SK-N-SH treated with all-trans-retinoic acid at 6 μM for 48 hours (cell line): ENCODE data around the gene ACBD6.

Source experiments
- ATAC-seq: fragments of 200-7000 bp; cut with Tn5 transposase; 3 replicates; pipeline ENCODE4 v1.9.1; 2020; ENCODE audit warnings: mild to moderate bottlenecking, moderate library complexity
- ARNTL ChIP-seq: fragments of 450-650 bp; formaldehyde crosslinking; IDR thresholded peaks from 2 replicates; pipeline ENCODE4 v1.5.0; 2020; ENCODE audit warnings: low read depth, mild to moderate bottlenecking, moderate library complexity, borderline replicate concordance
- BACH2 ChIP-seq: fragments of 250-450 bp; sonication (Bioruptor Pico); IDR thresholded peaks from 2 replicates; pipeline ENCODE4 v1.9.0; 2021; ENCODE audit warnings: mild to moderate bottlenecking, borderline replicate concordance
- CREB5 ChIP-seq: fragments of 250-450 bp; sonication (Bioruptor Pico); IDR thresholded peaks from 2 replicates; pipeline ENCODE4 v1.5.1; 2020; ENCODE audit warnings: low read depth, mild to moderate bottlenecking, moderate library complexity
- CSDC2 ChIP-seq: fragments of 250-450 bp; sonication (Bioruptor Pico); IDR thresholded peaks from 2 replicates; pipeline ENCODE4 v1.5.0; 2020; ENCODE audit warnings: mild to moderate bottlenecking, moderate library complexity
- ESRRG ChIP-seq: fragments of 250-450 bp; sonication (Bioruptor Pico); IDR thresholded peaks from 2 replicates; pipeline ENCODE4 v1.6.1; 2021; ENCODE audit warnings: mild to moderate bottlenecking
- GLIS3 ChIP-seq: fragments of 250-450 bp; sonication (Bioruptor Pico); IDR thresholded peaks from 2 replicates; pipeline ENCODE4 v1.5.0; 2020; ENCODE audit warnings: mild to moderate bottlenecking, moderate library complexity
- ISL1 ChIP-seq: fragments of 250-450 bp; sonication (Bioruptor Pico); IDR thresholded peaks from 2 replicates; pipeline ENCODE4 v2.1.2; 2022; ENCODE audit warnings: mild to moderate bottlenecking, moderate library complexity
- OSR1 ChIP-seq: fragments of 250-450 bp; sonication (Bioruptor Pico); IDR thresholded peaks from 2 replicates; pipeline ENCODE4 v1.8.0; 2022; ENCODE audit warnings: moderate library complexity, mild to moderate bottlenecking, inconsistent platforms
- POU6F1 ChIP-seq: fragments of 250-450 bp; sonication (Bioruptor Pico); IDR thresholded peaks from 2 replicates; pipeline ENCODE4 v1.8.0; 2021; ENCODE audit warnings: low read depth, mild to moderate bottlenecking, moderate library complexity, borderline replicate concordance
- PPARA ChIP-seq: fragments of 250-450 bp; sonication (Bioruptor Pico); IDR thresholded peaks from 2 replicates; pipeline ENCODE4 v1.5.0; 2020; ENCODE audit warnings: mild to moderate bottlenecking, borderline replicate concordance
- RARB ChIP-seq: fragments of 250-450 bp; sonication (Bioruptor Pico); IDR thresholded peaks from 2 replicates; pipeline ENCODE4 v1.8.0; 2021; ENCODE audit warnings: mild to moderate bottlenecking, moderate library complexity
- SNAI2 ChIP-seq: fragments of 250-450 bp; sonication (Bioruptor Pico); IDR thresholded peaks from 2 replicates; pipeline ENCODE4 v1.5.0; 2020; ENCODE audit warnings: mild to moderate bottlenecking, moderate library complexity
- TCF4 ChIP-seq: fragments of 250-450 bp; sonication (Bioruptor Pico); IDR thresholded peaks from 2 replicates; pipeline ENCODE4 v1.8.0; 2021; ENCODE audit warnings: mild to moderate bottlenecking, moderate library complexity, borderline replicate concordance
- TOX ChIP-seq: fragments of 250-450 bp; sonication (Bioruptor Pico); IDR thresholded peaks from 2 replicates; pipeline ENCODE4 v1.8.0; 2021; ENCODE audit warnings: mild to moderate bottlenecking, moderate library complexity, borderline replicate concordance
- TSHZ2 ChIP-seq: fragments of 250-450 bp; sonication (Bioruptor Pico); IDR thresholded peaks from 2 replicates; pipeline ENCODE4 v1.5.0; 2020; ENCODE audit warnings: mild to moderate bottlenecking, moderate library complexity
- ZC3H10 ChIP-seq: fragments of 250-450 bp; sonication (Bioruptor Pico); IDR thresholded peaks from 2 replicates; pipeline ENCODE4 v1.5.1; 2021; ENCODE audit warnings: mild to moderate bottlenecking, moderate library complexity
- ZFP3 ChIP-seq: fragments of 250-450 bp; sonication (Bioruptor Pico); IDR thresholded peaks from 2 replicates; pipeline ENCODE4 v1.5.0; 2020; ENCODE audit warnings: mild to moderate bottlenecking, moderate library complexity
- ZFP30 ChIP-seq: fragments of 450-650 bp; formaldehyde crosslinking; IDR thresholded peaks from 2 replicates; pipeline ENCODE4 v1.5.0; 2022; ENCODE audit warnings: mild to moderate bottlenecking, moderate library complexity
- ZNF565 ChIP-seq: fragments of 450-650 bp; formaldehyde crosslinking; conservative IDR thresholded peaks from 2 replicates; pipeline ENCODE4 v1.5.0; 2020; ENCODE audit warnings: low read depth, mild to moderate bottlenecking, moderate library complexity
- ZNF70 ChIP-seq: fragments of 450-650 bp; formaldehyde crosslinking; IDR thresholded peaks from 2 replicates; pipeline ENCODE4 v1.5.0; 2020; ENCODE audit warnings: mild to moderate bottlenecking, moderate library complexity
- ZNF8 ChIP-seq: fragments of 450-650 bp; formaldehyde crosslinking; IDR thresholded peaks from 2 replicates; pipeline ENCODE4 v1.5.0; 2020; ENCODE audit warnings: mild to moderate bottlenecking, moderate library complexity
- TF ChIP-seq, protein P1 (sequence below): fragments of 250-450 bp; sonication (Bioruptor Pico); IDR thresholded peaks from 2 replicates; pipeline ENCODE4 v1.5.1; 2021; ENCODE audit warnings: mild to moderate bottlenecking, moderate library complexity

Gene ACBD6

GRCh38 chr1:180530501-180530900 lies 28.1 kb upstream of the ACBD6 start:
- ATAC-seq: peak; percentile 13; the same call in 1 of the 3 replicates
- TF ChIP-seq PPARA (no peak), ZC3H10 (CRISPR knock-in tag) (no peak), CREB5 (CRISPR knock-in tag) (no peak), SNAI2 (CRISPR knock-in tag) (no peak), ESRRG (no peak), TSHZ2 (no peak), TOX (CRISPR knock-in tag) (no peak), POU6F1 (CRISPR knock-in tag) (no peak), ZNF70 (no peak), ZFP3 (CRISPR knock-in tag) (no peak), ISL1 (no peak)

DNA sequence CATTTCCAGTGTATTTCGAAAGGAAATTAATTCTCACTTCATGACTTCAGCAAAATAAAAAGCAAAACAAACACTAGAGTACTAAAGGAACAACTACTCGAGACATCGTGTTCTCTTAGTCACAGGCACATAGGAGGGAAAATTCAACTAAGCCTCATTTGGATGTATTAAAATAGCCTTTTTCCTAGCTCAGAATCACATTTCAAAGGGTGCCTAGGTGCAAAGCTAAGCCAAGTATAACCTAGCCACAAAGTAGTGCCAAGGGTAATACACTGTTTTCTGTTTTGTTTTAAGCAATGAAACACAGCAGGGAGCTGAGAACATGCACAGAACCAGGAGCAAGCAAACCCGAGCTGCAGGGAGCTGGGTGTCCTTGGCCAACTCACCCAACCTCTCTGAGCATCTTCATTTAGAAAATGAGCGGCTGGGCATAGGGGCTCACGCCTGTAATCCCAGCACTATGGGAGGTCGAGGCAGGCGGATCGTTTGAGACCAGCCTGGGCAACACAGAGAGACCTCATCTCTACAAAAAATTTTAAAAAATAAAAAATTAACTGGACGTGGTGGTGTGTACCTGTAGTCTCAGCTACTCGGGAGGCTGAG lies 26.6 kb upstream of the ACBD6 start:
- no peak for ATAC-seq
- no peak for TF ChIP-seq POU6F1 (CRISPR knock-in tag)
- no peak for TF ChIP-seq BACH2 (CRISPR knock-in tag)
- no peak for TF ChIP-seq ESRRG
- TF ChIP-seq SNAI2 (CRISPR knock-in tag): no peak
- TF ChIP-seq ZNF565 (CRISPR knock-in tag): no peak
- TF ChIP-seq TCF4: no peak
- TF ChIP-seq CSDC2 (CRISPR knock-in tag): no peak
- no peak for TF ChIP-seq ARNTL
- no peak for TF ChIP-seq ZFP30
- no peak for TF ChIP-seq GLIS3 (CRISPR knock-in tag)
- TF ChIP-seq, protein P1, sequence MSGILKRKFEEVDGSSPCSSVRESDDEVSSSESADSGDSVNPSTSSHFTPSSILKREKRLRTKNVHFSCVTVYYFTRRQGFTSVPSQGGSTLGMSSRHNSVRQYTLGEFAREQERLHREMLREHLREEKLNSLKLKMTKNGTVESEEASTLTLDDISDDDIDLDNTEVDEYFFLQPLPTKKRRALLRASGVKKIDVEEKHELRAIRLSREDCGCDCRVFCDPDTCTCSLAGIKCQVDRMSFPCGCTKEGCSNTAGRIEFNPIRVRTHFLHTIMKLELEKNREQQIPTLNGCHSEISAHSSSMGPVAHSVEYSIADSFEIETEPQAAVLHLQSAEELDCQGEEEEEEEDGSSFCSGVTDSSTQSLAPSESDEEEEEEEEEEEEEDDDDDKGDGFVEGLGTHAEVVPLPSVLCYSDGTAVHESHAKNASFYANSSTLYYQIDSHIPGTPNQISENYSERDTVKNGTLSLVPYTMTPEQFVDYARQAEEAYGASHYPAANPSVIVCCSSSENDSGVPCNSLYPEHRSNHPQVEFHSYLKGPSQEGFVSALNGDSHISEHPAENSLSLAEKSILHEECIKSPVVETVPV: no peak
- no peak for TF ChIP-seq OSR1 (CRISPR knock-in tag)
- no peak for TF ChIP-seq ZNF8
- no peak for TF ChIP-seq ISL1
- no peak for TF ChIP-seq RARB (CRISPR knock-in tag)
- TF ChIP-seq ZNF70: no peak
- TF ChIP-seq ZC3H10 (CRISPR knock-in tag): no peak
- no peak for TF ChIP-seq ZFP3 (CRISPR knock-in tag)
- no peak for TF ChIP-seq TOX (CRISPR knock-in tag)

GRCh38 chr1:180527101-180527669 lies 24.8 kb upstream of the ACBD6 start:
- ATAC-seq: peak; percentile 21; the same call in 2 of the 3 replicates
- no peak for TF ChIP-seq ZNF8
- TF ChIP-seq CSDC2 (CRISPR knock-in tag): no peak
- TF ChIP-seq ARNTL: no peak
- TF ChIP-seq ZC3H10 (CRISPR knock-in tag): no peak
- TF ChIP-seq, protein P1: no peak
- TF ChIP-seq GLIS3 (CRISPR knock-in tag): no peak
- TF ChIP-seq CREB5 (CRISPR knock-in tag): no peak
- TF ChIP-seq ISL1: no peak
- no peak for TF ChIP-seq BACH2 (CRISPR knock-in tag)
- TF ChIP-seq TCF4: no peak
- no peak for TF ChIP-seq POU6F1 (CRISPR knock-in tag)
- TF ChIP-seq TOX (CRISPR knock-in tag): no peak
- TF ChIP-seq, all 23 proteins: peak for 0
